ENCODE results near the gene ZNF287. TPM values are rescaled to one million over a fixed set of nuclear protein-coding genes. Genes with fewer than 3 reads are reported as not detected.

The ZNF287 gene
- total and polyA plus RNA-seq, 2 of the 8 experiments (the other 6 are each of a cell fraction or from before 2014, with no cell fraction given), result 1.7 to 5.6 TPM

- Histone ChIP-seq H4K91ac (replicated peaks; ENCODE audit: insufficient read length, low read length) (peak overlapping the region; percentile 65), H2BK5ac (ENCODE audit: low read depth, low read length) (no peak overlapping the region), H4K20me1 (replicated peaks in 1 of 2; ENCODE audit: control insufficient read depth in 1 of 2, insufficient read depth in 2 of 2, low read length in 2 of 2) (no peaks in the 10 kb centered on the region), H3K27me3 (replicated peaks in 1 of 4; ENCODE audit: control insufficient read depth in 3 of 4, extremely low read depth in 1 of 4, insufficient read depth in 3 of 4, low read length in 3 of 4) (peaks cover 2 to 15% (median 10%) of the 10 kb centered on the region in 4 experiments), H2AK5ac (ENCODE audit: low read depth, low read length) (no peak overlapping the region), H2BK120ac (replicated peaks; ENCODE audit: low read depth, low read length) (no peak overlapping the region), H2BK12ac (ENCODE audit: low read depth, low read length) (no peak overlapping the region), H3K79me2 (ENCODE audit: control insufficient read depth in 1 of 2, insufficient read depth in 2 of 2, low read length in 2 of 2) (no peaks in the 10 kb centered on the region), H3K23me2 (ENCODE audit: low read depth, low read length) (no peaks in the 10 kb centered on the region; the same call in 1 of the 2 replicates), H3K9me3 (ENCODE audit: insufficient read depth in 2 of 2, low read depth in 1 of 2, low read length in 1 of 2) (peaks cover 0 to 3% of the 10 kb centered on the region in 2 experiments; a peak in 1 of 4 replicates), H3K27ac (ENCODE audit: low read depth, low read length) (no peak overlapping the region), H3K18ac (ENCODE audit: extremely low read depth, low read length) (no peak overlapping the region; the same call in 1 of the 2 replicates), H3K14ac (ENCODE audit: insufficient read length) (no peak overlapping the region), H3K79me1 (ENCODE audit: low read depth, low read length) (no peaks in the 10 kb centered on the region), H3K56ac (replicated peaks; ENCODE audit: insufficient read length, low read depth, low read length) (peak overlapping the region; percentile 32), H3K4me1 (replicated peaks in 1 of 4; ENCODE audit: control insufficient read depth in 3 of 4, insufficient read depth in 4 of 4, low read length in 3 of 4) (no peaks in the 10 kb centered on the region), H3K4me3 (ENCODE audit: extremely low read depth in 1 of 4, insufficient read depth in 2 of 4, low read depth in 3 of 4, low read length in 4 of 4) (peak overlapping the region; percentile 41 to 78 (median 68)), H3K4ac (replicated peaks; ENCODE audit: insufficient read length, low read depth, low read length) (no peak overlapping the region), H4K8ac (ENCODE audit: extremely low read depth, insufficient read depth, low read length) (peak overlapping the region; percentile 73; the same call in 1 of the 2 replicates), H2BK15ac (ENCODE audit: low read length) (no peak overlapping the region), H2BK20ac (ENCODE audit: low read length) (no peak overlapping the region), H3K9ac (replicated peaks in 1 of 4; ENCODE audit: extremely low read depth in 1 of 4, low read depth in 3 of 4, low read length in 3 of 4) (peak overlapping the region in 1 of 4 experiments; percentile 34; a peak in 3 of 7 replicates), H4K5ac (ENCODE audit: insufficient read length, low read depth, low read length) (peak overlapping the region; percentile 36), H3K23ac (ENCODE audit: insufficient read length) (no peak overlapping the region), H3K4me2 (ENCODE audit: insufficient read depth in 1 of 2, low read depth in 2 of 2, low read length in 2 of 2) (peak overlapping the region; percentile 49 to 85; a peak in 3 of 4 replicates), H3K36me3 (ENCODE audit: control insufficient read depth in 2 of 4, insufficient read depth in 4 of 4, low read length in 3 of 4) (no peaks in the 10 kb centered on the region), H2AFZ (ENCODE audit: low read length) (peak overlapping the region; percentile 81)
- peak; percentile 13 for FAIRE-seq
- WGBS, 2 experiments (ENCODE audit: extremely low coverage in 1 of 2, insufficient coverage in 1 of 2, insufficient read length in 1 of 2, insufficient replicate concordance in 2 of 2, low coverage in 1 of 2, low lambda C conversion rate in 2 of 2, missing lambda C conversion rate in 1 of 2), result 9% methylated on average over 51 of the region's 53 CpGs; no CpG with 5 or more reads in 1 of the 2 experiments
- POLR2A ChIA-PET (ENCODE audit: partially characterized antibody), result interaction anchor here (0.7 kb wide), 1 partner anchor 148 kb away, joined by 3 read pairs; no protein-coding TSS in a partner anchor
- peak; percentile 86 to 98 for DNase-seq (ENCODE audit: low read depth in 1 of 2, low spot score in 2 of 2)
- CTCF ChIA-PET (ENCODE audit: partially characterized antibody), result interaction anchor here (0.6 to 3.8 kb wide), 24 partner anchors 10 to 204 kb away, joined by 3 to 15 read pairs (median 4); partner anchors contain the start of gene CCDC144A
- TF ChIP-seq ASH2L (IDR thresholded peaks at IDR 0.05; ENCODE audit: low read length) (peak; percentile 89), CTBP2 (IDR thresholded peaks at IDR 0.05; ENCODE audit: borderline replicate concordance, insufficient read depth, insufficient read length, low read length) (no peak), PHF8 (conservative IDR thresholded peaks at IDR 0.05; ENCODE audit: low read depth, low read length) (peak; percentile 55), RBBP5 (IDR thresholded peaks at IDR 0.05; ENCODE audit: borderline replicate concordance, low read depth, low read length) (peak; percentile 91), KDM4A (IDR thresholded peaks at IDR 0.05; ENCODE audit: low read depth, low read length, severe bottlenecking) (peak; percentile 98), TAF7 (optimal IDR thresholded peaks at IDR 0.05; ENCODE audit: borderline replicate concordance, low read depth, low read length) (no peak), YY1 (IDR thresholded peaks at IDR 0.05; ENCODE audit: low read depth, low read length) (0 out of 2 replicates have a peak, but pooled peaks have one; percentile 48), RXRA (IDR thresholded peaks at IDR 0.05; ENCODE audit: insufficient read depth, low read depth, low read length) (no peak), SIN3A (conservative IDR thresholded peaks at IDR 0.05 in 1 of 2, IDR thresholded peaks at IDR 0.05 in 1 of 2; ENCODE audit: low read depth in 1 of 2, low read length in 2 of 2) (0 out of 4 replicates have a peak, but pooled peaks of 1 of the 2 experiments have one; percentile 19)
- TF ChIP-seq, protein P1, sequence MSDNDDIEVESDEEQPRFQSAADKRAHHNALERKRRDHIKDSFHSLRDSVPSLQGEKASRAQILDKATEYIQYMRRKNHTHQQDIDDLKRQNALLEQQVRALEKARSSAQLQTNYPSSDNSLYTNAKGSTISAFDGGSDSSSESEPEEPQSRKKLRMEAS (IDR thresholded peaks at IDR 0.05), result peak; percentile 76
Measured at GRCh38 chr17:16589097-16589969, 20.3 kb upstream of the ZNF287 start.
